PFSK-1 (cell line): ENCODE results near the gene TSKS.

Experiments
- POLR2AphosphoS5 ChIP-seq: IDR thresholded peaks from 2 replicates; pipeline ENCODE4 v1.6.1; 2012; ENCODE audit warnings: low read depth, mild to moderate bottlenecking, control low read depth, low read length, moderate library complexity
- SIN3A ChIP-seq: IDR thresholded peaks from 2 replicates; pipeline ENCODE4 v1.6.1; 2012; ENCODE audit warnings: mild to moderate bottlenecking, low read length, moderate library complexity, borderline replicate concordance; ENCODE audit not compliant: insufficient read depth
- TAF1 ChIP-seq: IDR thresholded peaks from 2 replicates; pipeline ENCODE4 v1.6.1; 2012; ENCODE audit warnings: low read length, control low read depth, borderline replicate concordance; ENCODE audit not compliant: insufficient read depth

GRCh38 chr19:49800771-49801170, 37.7 kb upstream of the TSKS start:
- TF ChIP-seq POLR2AphosphoS5 = no peak
- no peak for TF ChIP-seq SIN3A
- no peak for TF ChIP-seq TAF1
